Stimulated activated CD8-positive, alpha-beta memory T cell treated with anti-CD3 and anti-CD28 coated beads, Interleukin-4, amount 100 ng/mL, for 1 hour (primary cell): ENCODE measurements around the gene AQP12B.

Experiments used
- DNase-seq, 2 donors: peaks; one replicate each; pipeline ENCODE4 v3.0.0-alpha.2; 2020; ENCODE audit warnings: low read depth in 2 of 2, low spot score in 1 of 2

AQP12B gene

DNA sequence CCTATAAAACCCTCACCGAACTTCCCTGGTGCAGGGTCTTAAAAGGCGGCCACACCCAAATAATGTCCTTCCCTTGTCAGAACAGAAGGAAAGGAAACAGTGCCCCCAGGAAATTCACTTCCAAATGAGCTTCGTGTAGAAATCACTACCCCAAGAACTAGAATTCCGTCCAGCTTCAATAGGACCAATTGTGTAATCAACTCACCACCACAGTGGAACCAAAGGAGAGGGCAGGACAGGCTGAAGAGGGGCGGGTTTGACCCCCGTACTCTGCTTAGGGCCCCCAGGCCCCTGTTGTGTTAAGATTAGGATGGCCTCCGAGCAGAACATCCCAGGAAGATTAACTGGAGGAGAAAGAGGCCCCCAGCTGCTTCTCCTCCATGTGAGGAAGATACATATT lies 33.4 kb downstream of the AQP12B start:
- DNase-seq: no peak

DNA sequence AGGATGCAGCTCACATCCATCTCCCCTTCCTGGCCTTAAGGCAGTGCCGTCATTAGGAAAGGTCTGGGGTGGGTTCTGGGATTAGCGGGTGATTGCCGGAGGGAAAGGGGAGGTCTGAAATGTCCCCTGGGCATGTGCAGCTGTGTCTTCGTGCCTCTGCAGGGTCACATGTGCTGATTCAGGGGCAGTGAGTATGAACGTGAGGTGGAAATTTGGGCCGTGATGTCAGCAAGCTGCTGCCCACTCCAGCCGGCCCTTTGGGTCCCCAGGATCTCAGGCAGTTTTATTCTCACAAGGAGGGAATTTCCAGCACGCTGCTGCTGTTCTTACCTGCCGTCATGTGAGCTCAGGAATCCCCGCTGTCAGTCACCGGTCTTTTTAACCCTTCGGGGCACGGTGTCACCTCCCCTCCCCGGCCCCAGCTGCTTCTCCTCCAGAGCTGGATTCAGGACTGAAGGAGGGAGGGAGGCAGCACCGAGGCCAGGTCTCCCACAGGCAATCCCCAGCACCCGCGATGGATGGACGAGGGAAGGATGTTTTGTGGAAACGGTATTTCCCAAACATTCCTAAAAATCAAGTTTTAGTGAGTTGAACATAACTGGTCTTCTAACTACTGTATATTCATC lies 33.9 kb downstream of the AQP12B start:
- no peak for DNase-seq

DNA sequence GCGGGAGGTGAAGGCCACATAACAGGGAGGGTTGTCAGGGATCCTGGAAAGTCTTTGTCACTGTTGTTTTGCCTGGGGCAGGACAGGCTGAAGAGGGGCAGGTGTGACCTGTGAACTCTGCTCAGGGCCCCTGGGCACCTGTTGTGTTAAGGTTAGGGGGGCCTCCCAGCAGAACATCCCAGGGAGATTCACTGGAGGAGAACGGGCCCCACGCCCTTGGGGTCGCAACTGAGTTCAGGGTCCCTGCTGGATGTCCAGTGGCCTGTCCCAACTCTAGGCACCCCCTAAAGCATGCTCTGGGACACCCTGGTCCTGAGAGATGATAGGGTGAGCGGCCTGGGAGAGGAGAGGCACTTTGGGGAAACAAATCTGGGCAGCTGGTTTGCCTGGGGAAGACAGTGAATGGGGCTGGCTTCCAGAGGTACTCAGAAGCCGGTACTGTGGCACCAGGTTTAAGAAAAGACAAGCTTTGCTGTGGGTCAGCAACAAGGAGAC lies 34.5 kb downstream of the AQP12B start:
- no peak for DNase-seq

DNA sequence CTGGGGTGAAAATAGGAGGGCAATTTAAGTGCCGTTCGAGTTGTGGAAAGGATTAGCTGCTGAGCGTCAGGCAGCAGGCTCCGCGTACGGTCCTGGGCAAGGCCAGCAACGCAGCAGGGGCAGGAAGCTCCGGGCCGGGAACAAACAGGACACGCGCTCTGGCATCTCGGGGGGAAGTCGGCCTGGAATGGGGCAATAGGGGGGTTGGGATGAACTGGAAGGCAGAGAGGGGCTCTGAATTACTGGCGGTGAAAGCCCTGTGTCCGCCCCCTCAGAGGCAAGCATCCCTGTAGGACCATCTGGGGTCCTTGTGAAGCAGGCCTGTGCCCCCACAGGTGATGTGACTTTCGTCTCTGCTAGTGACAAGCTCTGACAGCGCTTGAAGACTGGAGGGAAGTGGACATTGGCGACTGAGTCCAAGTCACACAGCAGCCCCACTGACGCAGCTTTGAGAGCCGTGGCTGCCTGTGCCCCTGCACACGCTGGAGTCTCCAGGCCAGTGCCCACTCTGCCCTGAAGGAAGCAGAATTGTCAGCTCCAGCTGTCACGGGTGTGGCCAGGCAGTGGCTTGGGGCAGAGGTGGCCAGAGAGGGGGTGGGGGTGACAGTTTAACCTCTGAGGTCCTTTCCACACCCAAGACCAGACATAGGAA lies 35.1 kb downstream of the AQP12B start:
- DNase-seq: no peak

DNA sequence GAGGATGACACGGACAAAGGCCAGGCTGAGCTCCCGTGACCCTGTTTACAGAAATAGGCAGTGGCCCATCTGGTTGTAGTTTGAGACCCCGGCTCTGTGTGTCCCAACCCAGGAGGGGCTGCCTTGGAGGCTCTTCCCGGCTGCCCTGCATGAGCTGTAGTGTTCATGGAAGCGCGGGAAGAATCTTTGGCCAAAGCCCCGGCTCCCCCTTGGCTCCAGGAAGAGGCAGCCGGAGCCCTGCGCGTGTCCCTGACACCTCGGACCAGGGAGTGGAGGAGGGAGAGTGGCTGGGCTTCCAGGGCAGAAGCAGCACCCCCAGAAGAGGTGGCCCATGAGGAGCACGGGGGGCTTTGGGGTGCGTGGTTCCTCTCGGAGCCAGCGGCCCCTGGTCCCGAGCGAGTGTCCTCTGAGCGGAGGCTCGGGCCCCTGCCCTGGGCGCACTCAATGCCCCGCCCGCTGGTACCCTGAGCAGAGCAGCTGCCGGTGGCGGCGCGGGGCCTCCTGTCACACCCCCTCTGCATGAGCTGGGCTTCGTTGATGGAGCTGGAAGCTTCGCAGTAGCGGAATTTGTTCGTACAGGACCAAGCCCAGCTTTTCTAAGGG lies 35.7 kb downstream of the AQP12B start:
- DNase-seq: no peak

DNA sequence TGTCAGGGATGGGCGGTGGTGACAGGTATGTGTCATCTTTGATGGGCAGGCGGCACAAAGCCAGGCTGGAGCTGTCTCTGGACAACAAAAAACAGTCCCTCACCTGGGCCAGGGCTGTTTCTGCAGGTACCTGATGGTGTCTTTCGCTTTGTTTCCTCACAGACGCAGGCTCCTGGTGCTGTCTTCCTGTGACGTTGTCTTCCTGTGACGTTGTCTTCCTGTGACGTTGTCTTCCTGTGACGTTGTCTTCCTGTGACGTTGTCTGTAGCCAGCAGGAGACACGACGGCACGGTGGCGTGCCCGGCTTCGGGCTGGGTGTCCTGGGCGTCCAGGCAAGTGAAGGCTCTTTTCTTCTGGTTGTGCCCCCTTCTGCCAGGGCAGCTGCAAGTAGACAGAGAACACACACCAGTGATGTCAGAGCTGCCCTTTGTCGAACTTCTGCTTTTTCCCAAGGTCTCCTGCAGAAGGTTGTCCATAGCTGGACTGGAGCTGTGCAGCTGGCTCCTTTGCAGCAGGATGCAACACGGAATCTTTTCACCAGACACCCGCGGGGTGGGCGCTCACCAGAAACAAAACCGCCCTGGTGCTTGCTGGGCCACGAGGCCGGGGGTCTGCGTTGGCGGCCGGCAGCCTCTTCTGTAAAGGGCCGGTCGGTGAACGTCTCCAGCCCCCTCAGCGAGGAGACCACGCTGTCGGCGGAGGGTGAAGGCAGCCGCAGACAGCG lies 36.3 kb downstream of the AQP12B start:
- DNase-seq: no peak

DNA sequence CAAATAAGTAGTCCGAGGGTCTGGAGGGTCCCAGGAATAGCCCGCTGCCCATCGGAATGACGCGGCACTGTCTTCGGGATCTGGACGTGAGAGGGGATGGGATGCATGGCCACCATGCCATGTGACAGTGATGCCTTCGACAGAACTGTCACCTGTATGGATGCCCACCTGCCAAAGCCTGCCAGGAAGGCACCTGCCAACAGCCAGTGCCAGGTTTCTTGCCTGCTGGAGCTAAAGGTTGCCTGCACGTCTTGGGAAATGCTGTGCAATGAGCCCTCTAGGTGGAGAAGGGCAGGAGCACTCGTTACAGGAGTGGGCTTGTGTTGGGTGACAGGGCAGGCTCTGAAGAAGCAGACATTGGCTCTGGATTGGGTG lies 36.9 kb downstream of the AQP12B start:
- DNase-seq: no peak

DNA sequence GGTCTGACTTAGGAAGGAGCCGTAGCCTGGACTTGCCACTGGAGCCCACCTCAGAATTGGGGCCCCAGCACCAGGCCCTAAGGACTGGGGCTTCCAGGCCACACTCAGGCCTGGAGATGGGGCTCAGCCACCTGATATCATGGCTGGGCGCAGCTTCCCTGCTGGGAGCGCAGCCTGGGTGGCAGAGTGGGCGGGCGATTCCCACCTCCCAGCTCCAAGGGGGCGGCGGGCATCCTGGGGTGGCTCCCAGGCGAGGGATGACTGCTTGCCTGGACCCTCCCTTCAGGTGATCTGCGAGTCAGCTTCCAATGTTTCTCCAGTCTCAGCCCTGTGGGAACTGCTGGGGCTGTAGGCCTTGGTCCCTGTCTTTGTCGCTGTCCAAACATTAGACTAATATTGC lies 37.3 kb downstream of the AQP12B start:
- DNase-seq: no peak

DNA sequence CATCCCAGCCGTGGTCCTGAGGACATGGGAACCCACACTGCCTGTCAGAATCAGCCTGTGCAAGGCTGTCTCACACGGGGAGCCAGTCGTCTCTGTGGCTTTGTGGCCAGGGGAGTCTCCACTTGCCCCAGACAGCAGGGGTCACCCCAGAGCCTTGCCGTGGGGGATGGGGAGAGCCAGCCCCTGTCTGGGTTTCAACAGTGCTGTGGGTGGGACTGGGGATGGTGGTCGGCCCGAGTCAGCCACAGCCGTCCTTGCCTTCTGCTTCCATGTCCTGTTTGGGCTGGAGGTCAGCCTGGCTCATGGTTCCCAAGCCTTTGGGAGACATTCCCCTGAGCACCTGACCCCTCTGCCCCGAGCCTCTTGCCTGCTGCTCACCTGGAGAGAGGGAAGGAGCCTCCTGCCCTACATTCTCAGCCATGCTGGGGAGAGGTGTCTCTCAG lies 37.8 kb downstream of the AQP12B start:
- no peak for DNase-seq

DNA sequence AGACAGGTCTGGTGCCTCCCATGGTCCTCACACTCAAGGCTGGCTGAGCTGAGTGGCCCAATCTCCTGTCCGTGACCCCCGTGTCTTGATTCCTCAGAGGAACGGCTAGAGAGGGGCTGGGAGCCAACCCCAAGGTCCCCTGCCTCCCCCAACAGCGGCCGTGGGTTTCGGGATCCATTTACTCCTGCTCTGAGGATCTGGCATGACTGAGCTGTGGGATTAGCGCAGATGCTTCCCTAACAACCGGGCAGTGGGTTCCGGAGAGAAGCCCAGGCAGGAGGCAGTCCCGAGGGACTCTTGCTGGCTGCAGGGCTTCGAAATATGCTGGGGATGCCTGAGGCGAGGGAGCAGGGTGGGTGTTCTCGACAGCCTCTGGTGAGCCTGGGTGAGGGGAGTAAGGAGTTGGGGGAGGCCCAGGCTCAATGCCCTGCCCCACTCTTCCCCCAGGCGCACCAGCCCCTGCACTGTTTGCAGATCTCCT lies 38.5 kb downstream of the AQP12B start:
- DNase-seq: no peak

DNA sequence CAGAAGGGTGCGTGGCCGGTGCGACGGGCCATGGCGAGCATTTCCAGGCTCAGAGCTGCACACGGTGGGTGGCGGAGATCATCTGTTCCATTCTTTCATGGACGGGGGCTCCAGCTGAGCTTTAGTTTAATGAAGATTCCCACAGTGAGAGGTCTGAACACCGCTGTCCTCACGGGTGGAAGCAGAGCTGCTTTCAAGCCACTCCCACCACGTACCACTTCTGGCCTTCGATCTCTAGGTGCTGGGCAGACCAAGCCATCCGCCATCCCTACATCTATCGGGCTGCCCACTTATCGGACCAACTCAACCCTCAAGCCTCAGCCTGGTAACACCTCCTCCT lies 38.9 kb downstream of the AQP12B start:
- no peak for DNase-seq

DNA sequence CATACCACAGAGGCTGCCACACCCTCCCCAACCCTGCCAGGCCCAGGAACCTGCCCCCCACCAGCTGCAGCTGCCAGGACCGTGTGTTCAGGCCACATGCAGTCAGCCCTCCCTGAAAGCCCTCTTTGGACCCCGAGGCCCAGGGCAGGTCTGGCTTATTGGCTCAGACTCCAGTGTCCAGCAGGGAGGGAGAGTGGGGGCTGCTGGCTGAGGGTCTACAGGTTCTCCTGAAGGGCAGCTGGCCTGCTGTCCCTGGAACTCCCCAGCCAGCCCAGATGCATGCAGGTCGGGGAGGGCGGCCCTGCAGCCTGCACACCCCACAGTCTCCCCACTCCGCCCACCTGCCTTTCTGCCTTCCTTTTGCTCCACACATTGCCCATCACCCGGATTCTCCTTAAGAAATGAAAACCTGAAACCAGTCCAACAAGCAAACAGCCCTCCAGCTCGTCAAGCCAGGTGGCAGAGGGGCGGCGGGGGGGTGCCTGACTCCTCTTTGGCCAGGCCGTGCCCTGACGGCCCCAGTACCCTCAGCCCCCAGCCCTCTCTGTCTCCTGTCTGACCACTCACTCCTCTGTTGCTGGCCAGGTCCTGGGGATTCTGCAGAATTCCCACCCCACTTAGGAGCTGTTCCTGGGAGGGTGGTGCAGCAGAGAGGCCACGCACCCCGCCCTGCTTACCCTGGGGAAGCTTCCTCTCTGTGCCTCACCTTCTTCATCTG lies 39.4 kb downstream of the AQP12B start:
- no peak for DNase-seq

DNA sequence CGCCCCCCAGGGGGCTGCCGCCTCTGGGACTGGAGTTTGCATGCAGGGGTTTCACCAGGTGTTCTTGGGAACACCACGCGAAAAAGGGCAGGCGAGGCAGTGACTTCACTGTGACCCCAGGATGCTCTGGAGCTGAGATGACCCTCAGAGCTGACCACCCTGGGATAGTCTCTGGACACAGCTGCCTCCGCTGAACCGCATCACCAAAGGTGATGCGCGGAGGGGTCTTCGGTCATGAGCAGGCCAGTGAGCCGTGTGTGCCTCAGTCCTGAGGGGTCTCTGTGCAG lies 39.9 kb downstream of the AQP12B start:
- no peak for DNase-seq

DNA sequence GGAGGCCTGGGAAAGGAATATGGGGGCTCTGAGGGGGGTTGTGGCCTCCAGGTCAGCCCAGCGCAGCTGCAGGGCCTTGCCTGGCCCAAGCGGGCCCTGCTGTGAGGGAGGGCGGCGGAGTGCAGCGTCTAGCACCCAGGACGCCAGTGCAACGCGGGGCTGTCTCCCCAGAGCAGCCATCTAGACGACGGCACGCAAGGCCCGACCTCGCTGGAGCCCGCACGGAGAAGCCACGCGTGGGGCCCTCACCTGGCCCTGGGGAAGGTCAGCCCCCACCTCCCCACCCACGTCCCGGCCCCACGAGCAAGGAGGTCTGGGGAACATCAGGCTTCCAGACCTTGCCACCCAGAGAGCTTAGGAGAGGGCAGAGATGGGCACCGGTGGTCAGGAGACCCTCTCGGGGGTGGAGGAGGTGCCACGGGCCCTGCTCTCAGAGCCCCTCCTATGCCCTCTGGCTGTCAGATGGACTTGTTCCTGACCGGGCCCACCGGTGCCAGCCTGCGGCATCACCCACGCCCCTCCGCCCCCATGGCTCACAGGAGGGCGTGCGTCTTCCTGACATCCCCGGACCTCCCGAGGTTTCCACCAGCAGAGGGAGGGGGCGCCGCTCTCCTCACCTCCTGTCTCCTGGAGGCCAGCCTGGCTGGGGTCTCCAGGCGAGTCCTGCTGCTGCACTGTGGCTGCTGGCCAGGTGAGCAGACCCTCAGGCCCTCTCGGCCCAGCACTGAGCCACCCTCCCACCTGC lies 40.5 kb downstream of the AQP12B start:
- DNase-seq: no peak

DNA sequence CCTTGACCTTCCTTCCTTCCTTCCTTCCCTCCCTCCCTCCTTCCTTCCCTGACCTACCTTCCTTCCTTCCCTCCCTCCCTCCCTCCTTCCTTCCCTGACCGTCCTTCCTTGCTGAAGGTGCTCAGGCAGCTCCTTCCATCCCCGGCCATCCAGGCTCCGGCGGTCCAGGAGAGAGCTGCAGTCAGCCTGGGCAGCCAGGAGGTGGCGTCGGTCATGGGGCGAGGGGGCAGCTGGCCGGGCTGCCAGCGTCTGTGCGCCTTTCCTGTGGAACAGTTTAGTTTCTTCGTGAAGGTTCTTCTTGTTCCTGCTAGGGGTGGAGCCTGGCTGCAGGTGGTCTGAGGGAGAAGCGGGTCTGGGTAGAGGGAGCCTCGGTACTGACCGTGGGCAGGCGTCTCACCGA lies 41.7 kb downstream of the AQP12B start:
- DNase-seq: no peak

DNA sequence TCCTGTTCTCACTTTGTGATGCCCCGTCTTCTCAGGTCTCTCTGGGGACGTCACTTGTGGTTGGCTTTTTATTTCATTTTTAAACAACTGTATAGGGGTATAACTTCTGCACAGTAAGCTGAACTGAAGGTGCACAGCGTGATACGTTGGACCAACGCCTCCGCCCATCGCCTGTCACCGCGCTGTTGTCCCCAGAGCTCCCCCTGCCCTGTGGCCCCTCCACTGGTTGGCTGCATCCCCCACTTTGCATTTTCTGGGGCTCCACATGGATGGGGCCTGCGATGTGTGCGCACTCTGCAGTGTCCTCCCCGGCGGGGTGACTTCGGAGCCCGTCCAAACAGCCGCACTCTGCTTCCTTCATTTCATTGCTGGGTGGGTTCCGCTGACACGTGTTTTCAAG lies 43.1 kb downstream of the AQP12B start:
- DNase-seq: no peak

DNA sequence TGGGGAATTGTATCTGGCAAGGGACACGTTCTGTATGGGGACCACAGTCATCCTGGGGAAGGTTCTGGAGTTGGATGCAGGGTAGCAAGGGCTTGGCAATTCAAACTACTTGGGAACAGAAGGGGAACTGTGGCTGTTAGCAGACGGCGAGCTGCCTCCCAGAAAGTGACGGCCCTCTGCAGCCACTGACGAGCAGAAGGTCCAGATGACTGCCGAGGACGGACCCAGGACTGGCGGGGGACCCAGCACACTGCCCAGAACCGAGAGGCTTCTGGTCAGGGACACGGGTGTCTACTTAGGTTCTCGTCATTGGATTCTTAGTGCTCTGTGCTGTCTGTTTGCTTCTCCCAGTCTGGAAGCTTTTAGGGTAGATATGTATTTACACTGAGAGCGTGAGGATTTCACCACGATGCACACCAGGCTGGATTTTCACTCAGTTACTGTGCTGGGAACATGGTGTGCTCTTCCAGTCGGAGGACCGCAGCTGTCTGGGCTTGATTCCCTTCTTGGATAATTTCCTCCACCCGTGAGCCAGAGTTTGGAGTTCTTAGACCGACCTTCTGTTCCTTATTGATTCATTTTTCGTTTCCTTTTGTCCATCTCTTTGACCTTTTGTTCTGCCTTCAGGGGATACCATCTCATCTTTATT lies 44.0 kb downstream of the AQP12B start:
- no peak for DNase-seq

DNA sequence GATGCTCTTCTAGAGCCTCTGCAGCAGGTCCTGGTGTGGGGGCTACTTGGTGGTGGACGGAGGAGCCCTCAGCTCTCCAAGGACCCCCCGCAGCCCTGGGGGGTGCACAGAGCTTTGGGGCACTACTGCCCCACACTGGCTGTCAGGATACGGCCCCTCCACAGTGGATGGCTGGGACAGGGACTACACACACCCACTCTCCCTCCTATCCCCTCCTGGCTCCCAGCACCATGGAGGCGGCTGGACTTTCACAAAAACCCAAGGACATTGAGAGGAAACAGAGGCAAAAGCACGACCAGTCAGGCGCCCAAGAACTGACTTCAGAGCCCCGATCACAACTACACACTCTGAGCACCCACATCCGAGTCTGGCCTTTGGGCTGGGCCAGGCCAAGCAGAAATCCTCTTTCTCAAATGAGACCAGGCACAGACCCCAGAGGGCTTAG lies 44.8 kb downstream of the AQP12B start:
- no peak for DNase-seq

DNA sequence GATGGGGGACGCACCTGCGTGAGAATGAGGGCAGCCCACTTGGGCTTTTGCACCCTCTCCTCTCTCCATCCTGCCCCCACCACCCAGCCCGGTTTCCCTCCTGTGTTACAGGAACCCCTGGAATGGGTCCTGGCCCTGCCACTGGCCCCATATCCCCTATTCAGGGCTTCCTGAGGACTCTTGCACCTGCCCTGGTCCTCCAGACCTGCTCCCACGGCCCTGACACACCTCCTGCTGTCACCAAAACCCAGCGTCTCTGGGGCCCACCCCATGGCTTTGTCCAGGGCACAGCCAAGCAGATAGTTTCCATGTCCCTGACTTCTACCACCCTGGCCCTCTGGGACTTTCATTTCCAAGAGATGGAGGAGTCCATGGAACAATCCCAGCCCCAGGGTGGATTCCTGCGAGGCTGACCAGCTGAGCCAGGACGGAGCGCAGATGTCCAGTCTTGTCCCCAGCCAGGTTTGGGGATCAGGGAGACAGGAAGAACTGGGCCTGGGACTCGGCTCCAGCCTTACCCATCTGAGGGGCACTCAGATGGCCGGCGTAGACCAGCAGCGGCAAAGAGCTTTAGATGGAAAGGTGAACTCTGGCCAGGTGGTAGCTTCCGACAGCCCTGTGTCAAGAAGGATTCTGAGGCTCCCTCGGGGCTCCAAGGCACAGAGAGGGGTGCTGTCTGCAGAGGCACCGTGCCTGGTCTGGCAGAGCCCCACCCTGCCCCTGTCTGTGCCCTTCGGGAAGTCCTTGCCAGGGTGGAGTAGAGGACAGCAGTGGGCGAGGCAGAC lies 45.4 kb downstream of the AQP12B start:
- no peak for DNase-seq
